ENCODE data around the gene C11orf58. TPM values are rescaled to one million over a fixed set of nuclear protein-coding genes. Genes with fewer than 3 reads are reported as not detected.

Gene C11orf58
- total RNA-seq, 1 donor from 2014 or later: 143 TPM

DNA sequence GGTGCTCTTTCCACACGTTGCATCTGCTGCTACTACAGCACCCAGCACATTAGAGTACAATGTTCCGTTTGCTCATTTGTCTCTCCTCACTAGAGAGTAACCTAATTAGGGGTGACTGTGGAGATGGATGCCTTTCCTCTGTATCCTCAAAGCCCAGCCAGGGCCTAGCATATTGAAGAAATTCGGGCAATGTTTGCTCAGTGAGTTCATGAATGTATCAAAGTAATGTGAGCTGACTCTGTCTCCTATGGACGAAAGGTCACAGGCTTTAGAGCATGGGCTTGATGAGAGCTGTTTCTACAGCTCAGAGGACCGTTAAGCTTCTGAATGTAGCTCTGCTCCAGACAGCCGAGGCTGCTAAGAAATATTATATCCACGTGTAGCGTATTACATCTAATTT, 67.5 kb downstream of the C11orf58 start:
- no peaks in the 10 kb centered on the region for H3K9me3 Mint-ChIP-seq (ENCODE audit: unreplicated experiment)
- no peak overlapping the region for H3K4me3 Mint-ChIP-seq (ENCODE audit: unreplicated experiment)
- H3K27ac Mint-ChIP-seq (ENCODE audit: unreplicated experiment): no peak overlapping the region
- no peak for DNase-seq (ENCODE audit: extremely low spot score, unreplicated experiment)
- no peaks in the 10 kb centered on the region for H3K27me3 Mint-ChIP-seq (ENCODE audit: unreplicated experiment)
- no peaks in the 10 kb centered on the region for H3K4me1 Mint-ChIP-seq (ENCODE audit: unreplicated experiment)
- peaks cover 9% of the 10 kb centered on the region for H3K36me3 Mint-ChIP-seq (ENCODE audit: unreplicated experiment)
- TF ChIP-seq CTCF (IDR thresholded peaks at IDR 0.05): no peak

DNA sequence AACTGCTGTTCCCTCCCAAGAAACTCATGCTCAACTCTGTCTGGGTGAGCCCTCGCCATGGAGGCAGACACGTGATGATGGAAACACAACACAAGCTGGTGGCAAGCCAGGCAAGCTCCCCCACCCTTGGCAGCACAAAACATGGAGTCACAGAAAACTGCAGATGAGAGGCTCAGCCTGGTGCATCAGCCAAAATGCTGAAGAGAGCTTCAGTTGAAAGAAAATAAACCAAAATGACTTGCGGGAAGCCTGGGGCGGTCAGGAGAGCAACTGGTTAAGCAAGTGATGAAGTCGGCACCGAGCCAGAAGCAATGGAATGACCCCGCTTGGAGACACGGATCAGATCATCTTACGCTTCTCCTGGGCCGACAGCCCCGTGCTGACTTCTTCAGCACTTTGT, 68.3 kb downstream of the C11orf58 start:
- no peaks in the 10 kb centered on the region for H3K9me3 Mint-ChIP-seq (ENCODE audit: unreplicated experiment)
- no peak overlapping the region for H3K27ac Mint-ChIP-seq (ENCODE audit: unreplicated experiment)
- no peaks in the 10 kb centered on the region for H3K27me3 Mint-ChIP-seq (ENCODE audit: unreplicated experiment)
- peaks cover 9% of the 10 kb centered on the region for H3K36me3 Mint-ChIP-seq (ENCODE audit: unreplicated experiment)
- no peak overlapping the region for H3K4me3 Mint-ChIP-seq (ENCODE audit: unreplicated experiment)
- no peak for DNase-seq (ENCODE audit: extremely low spot score, unreplicated experiment)
- TF ChIP-seq CTCF (IDR thresholded peaks at IDR 0.05): no peak
- no peaks in the 10 kb centered on the region for H3K4me1 Mint-ChIP-seq (ENCODE audit: unreplicated experiment)

GRCh38 chr11:16807306-16807705, 68.9 kb downstream of the C11orf58 start:
- Mint-ChIP-seq H3K4me1 (ENCODE audit: unreplicated experiment) (no peaks in the 10 kb centered on the region), H3K27me3 (ENCODE audit: unreplicated experiment) (no peaks in the 10 kb centered on the region), H3K9me3 (ENCODE audit: unreplicated experiment) (no peaks in the 10 kb centered on the region), H3K36me3 (ENCODE audit: unreplicated experiment) (peaks cover 9% of the 10 kb centered on the region), H3K4me3 (ENCODE audit: unreplicated experiment) (no peak overlapping the region), H3K27ac (ENCODE audit: unreplicated experiment) (no peak overlapping the region)
- no peak for TF ChIP-seq CTCF (IDR thresholded peaks at IDR 0.05)
- no peak for DNase-seq (ENCODE audit: extremely low spot score, unreplicated experiment)
